ENCODE results near the gene ENOSF1. TPM values are rescaled to one million over a fixed set of nuclear protein-coding genes. Genes with fewer than 3 reads are reported as not detected.
A peak's percentile ranks its signal among the peaks of the same experiment; 100 is the strongest.

ENOSF1 gene
- total RNA-seq, 2 experiments from 2014 or later, result 67.2 to 70.3 TPM

- Mint-ChIP-seq H3K9me3 (no peaks in the 10 kb centered on the region), H3K36me3 (ENCODE audit: low read depth) (peaks cover 5% of the 10 kb centered on the region), H3K4me1 (no peaks in the 10 kb centered on the region), H3K4me3 (no peak overlapping the region), H3K27ac (no peak overlapping the region), H3K27me3 (no peaks in the 10 kb centered on the region)
- DNase-seq, result no peak
- ChIA-PET CTCF (interaction anchor here (2.1 kb wide), 1 partner anchor 11 kb away, joined by 7 read pairs; the partner anchor contains the start of gene ENOSF1), POLR2A (no interaction called here)
Measured at GRCh38 chr18:723541-724080, 11.2 kb upstream of the ENOSF1 start.

DNA sequence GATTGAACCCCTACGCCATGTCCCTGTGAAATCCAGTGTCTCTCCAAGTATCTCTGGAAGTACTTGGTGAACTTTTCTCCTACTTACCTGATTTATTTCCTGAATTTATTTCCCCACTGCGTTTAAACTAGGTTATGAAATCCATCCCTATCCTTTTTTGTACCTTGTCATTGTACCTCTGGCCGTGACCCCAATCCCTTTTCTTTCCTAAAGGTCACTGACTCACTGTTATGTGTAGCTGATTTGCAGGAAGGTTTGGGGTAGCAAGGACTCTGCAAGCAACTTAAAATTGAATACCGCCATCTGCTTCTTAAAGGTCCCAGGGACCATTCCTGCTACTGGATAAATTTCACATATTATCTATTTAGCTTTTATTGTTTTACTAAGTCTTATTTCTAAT lies 4.6 kb upstream of the ENOSF1 start:
- DNase-seq, result no peak
- Mint-ChIP-seq H3K9me3 (no peaks in the 10 kb centered on the region), H3K4me3 (no peak overlapping the region), H3K36me3 (ENCODE audit: low read depth) (no peaks in the 10 kb centered on the region), H3K4me1 (peaks cover 8% of the 10 kb centered on the region), H3K27me3 (no peaks in the 10 kb centered on the region), H3K27ac (no peak overlapping the region)
- POLR2A ChIA-PET, result no interaction called here
- CTCF ChIA-PET, result interaction anchor here (2.0 kb wide), 1 partner anchor 115 kb away, joined by 6 read pairs; no protein-coding TSS in a partner anchor

- H3K27me3 Mint-ChIP-seq, result no peaks in the 10 kb centered on the region
- ChIA-PET CTCF (interaction anchor here (0.6 to 2.0 kb wide), 8 partner anchors 34 to 118 kb away, joined by 3 to 7 read pairs (median 4); no protein-coding TSS in a partner anchor), POLR2A (no interaction called here)
- H3K4me1 Mint-ChIP-seq, result peaks cover 17% of the 10 kb centered on the region
- H3K4me3 Mint-ChIP-seq, result no peak overlapping the region
- no peak for DNase-seq
- H3K36me3 Mint-ChIP-seq (ENCODE audit: low read depth), result peaks cover 2% of the 10 kb centered on the region
- no peaks in the 10 kb centered on the region for H3K9me3 Mint-ChIP-seq
- no peak overlapping the region for H3K27ac Mint-ChIP-seq
Measured at GRCh38 chr18:715626-716025, 3.2 kb upstream of the ENOSF1 start.

DNA sequence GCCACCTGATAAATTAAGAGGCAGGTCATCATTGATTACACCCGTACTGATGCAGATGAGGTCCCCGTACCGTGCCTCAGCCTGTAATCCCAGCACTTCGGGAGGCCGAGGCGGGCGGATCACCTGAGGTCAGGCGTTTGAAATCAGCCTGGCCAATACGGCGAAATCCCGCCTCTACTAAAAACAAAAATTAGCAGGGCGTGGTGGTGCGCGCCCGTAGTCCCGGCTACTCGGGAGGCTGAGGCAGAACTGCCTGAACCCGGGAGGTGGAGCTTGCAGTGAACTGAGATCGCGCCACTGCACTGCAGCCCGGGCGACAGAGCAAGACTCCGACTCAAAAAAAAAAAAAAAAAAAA lies 683 bp upstream of the ENOSF1 start:
- no peaks in the 10 kb centered on the region for H3K27me3 Mint-ChIP-seq
- H3K27ac Mint-ChIP-seq, result no peak overlapping the region
- H3K4me1 Mint-ChIP-seq, result peaks cover 39% of the 10 kb centered on the region
- no peak for DNase-seq
- CTCF ChIA-PET, result interaction anchor here (0.6 to 2.1 kb wide), 31 partner anchors 8 to 151 kb away, joined by 3 to 21 read pairs (median 5); partner anchors contain the start of gene TYMS
- POLR2A ChIA-PET, result interaction anchor here (1.1 to 1.6 kb wide), 2 partner anchors 59 to 119 kb away, joined by 4 to 6 read pairs; no protein-coding TSS in a partner anchor
- peaks cover 16% of the 10 kb centered on the region for H3K36me3 Mint-ChIP-seq (ENCODE audit: low read depth)
- H3K9me3 Mint-ChIP-seq, result no peaks in the 10 kb centered on the region
- peak overlapping the region; percentile 58 for H3K4me3 Mint-ChIP-seq

DNA sequence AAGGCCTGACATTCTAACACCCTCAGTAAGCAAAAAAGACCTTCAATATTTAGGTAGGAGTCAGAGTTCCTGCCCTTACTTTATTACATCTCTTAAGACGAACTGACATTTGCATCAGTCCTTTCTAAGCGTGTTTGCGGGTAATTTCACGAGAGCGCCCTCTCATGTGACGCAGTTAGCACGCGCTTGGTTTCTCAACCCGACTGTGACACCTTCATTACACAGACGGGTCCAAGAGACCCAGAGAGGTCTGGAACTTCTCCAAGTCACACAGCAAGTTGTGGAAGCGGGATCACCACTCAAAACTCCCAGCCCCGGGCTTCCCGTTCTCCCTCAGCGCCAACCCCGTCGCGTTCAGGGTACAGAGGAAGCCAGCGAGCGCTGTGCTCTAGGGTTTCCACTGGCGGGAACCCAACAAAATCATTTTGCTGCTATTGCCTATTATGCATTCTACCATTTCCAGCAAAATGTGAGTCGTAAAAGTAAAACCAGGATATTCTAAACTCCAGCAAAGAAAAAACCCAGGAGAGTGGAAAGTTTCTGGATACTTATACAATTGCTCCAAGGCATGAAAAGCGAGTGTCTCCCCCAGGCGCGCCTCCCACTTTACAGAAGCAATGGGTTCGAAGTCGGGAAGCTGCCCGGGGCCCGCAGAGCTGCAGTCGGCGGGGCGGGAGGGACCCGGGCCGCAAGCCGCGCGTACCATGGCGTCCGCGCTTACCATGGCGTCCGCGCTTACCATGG lies 601 bp downstream of the ENOSF1 start:
- H3K27me3 Mint-ChIP-seq, result no peaks in the 10 kb centered on the region
- peaks cover 16% of the 10 kb centered on the region for H3K36me3 Mint-ChIP-seq (ENCODE audit: low read depth)
- peak overlapping the region; percentile 95 for H3K27ac Mint-ChIP-seq
- no peaks in the 10 kb centered on the region for H3K9me3 Mint-ChIP-seq
- ChIA-PET POLR2A (interaction anchor here (0.7 to 1.6 kb wide), 3 partner anchors 57 to 122 kb away, joined by 3 to 6 read pairs (median 4); no protein-coding TSS in a partner anchor), CTCF (interaction anchor here (1.0 to 3.3 kb wide), 28 partner anchors 9 to 129 kb away, joined by 3 to 21 read pairs (median 6); partner anchors contain the start of gene TYMS)
- peak; percentile 80 for DNase-seq
- H3K4me1 Mint-ChIP-seq, result peaks cover 40% of the 10 kb centered on the region
- peak overlapping the region; percentile 80 for H3K4me3 Mint-ChIP-seq

GRCh38 chr18:711310-711656 lies 1.1 kb downstream of the ENOSF1 start:
- ChIA-PET POLR2A (no interaction called here), CTCF (interaction anchor here (3.3 kb wide), 1 partner anchor 29 kb away, joined by 16 read pairs; no protein-coding TSS in a partner anchor)
- Mint-ChIP-seq H3K27me3 (no peaks in the 10 kb centered on the region), H3K9me3 (no peaks in the 10 kb centered on the region), H3K27ac (peak overlapping the region; percentile 95), H3K4me3 (peak overlapping the region; percentile 80), H3K36me3 (ENCODE audit: low read depth) (peaks cover 18% of the 10 kb centered on the region), H3K4me1 (peaks cover 40% of the 10 kb centered on the region)
- no peak for DNase-seq

GRCh38 chr18:710418-711300 lies 1.8 kb downstream of the ENOSF1 start:
- peak overlapping the region; percentile 95 for H3K27ac Mint-ChIP-seq
- POLR2A ChIA-PET, result no interaction called here
- H3K4me1 Mint-ChIP-seq, result peaks cover 43% of the 10 kb centered on the region
- H3K4me3 Mint-ChIP-seq, result peak overlapping the region; percentile 80
- no peaks in the 10 kb centered on the region for H3K27me3 Mint-ChIP-seq
- H3K9me3 Mint-ChIP-seq, result no peaks in the 10 kb centered on the region
- CTCF ChIA-PET, result interaction anchor here (1.1 to 3.3 kb wide), 5 partner anchors 12 to 129 kb away, joined by 4 to 16 read pairs (median 5); no protein-coding TSS in a partner anchor
- peaks cover 23% of the 10 kb centered on the region for H3K36me3 Mint-ChIP-seq (ENCODE audit: low read depth)
- no peak for DNase-seq

GRCh38 chr18:709771-710170 lies 2.7 kb downstream of the ENOSF1 start:
- Mint-ChIP-seq H3K4me3 (no peak overlapping the region), H3K36me3 (ENCODE audit: low read depth) (peaks cover 32% of the 10 kb centered on the region), H3K9me3 (no peaks in the 10 kb centered on the region), H3K27ac (no peak overlapping the region), H3K27me3 (no peaks in the 10 kb centered on the region), H3K4me1 (peaks cover 39% of the 10 kb centered on the region)
- POLR2A ChIA-PET, result no interaction called here
- no peak for DNase-seq
- CTCF ChIA-PET, result interaction anchor here (0.8 to 3.3 kb wide), 8 partner anchors 11 to 550 kb away, joined by 3 to 16 read pairs (median 4); no protein-coding TSS in a partner anchor

GRCh38 chr18:708096-708495 lies 4.3 kb downstream of the ENOSF1 start:
- CTCF ChIA-PET, result interaction anchor here (0.6 to 1.5 kb wide), 3 partner anchors 10 to 53 kb away, joined by 3 to 6 read pairs (median 3); no protein-coding TSS in a partner anchor

GRCh38 chr18:706405-706804 lies 6.0 kb downstream of the ENOSF1 start:
- ChIA-PET POLR2A (no interaction called here), CTCF (interaction anchor here (0.6 to 1.0 kb wide), 2 partner anchors 14 to 1930 kb away, joined by 3 to 4 read pairs; no protein-coding TSS in a partner anchor)
- H3K27ac Mint-ChIP-seq, result no peak overlapping the region
- no peaks in the 10 kb centered on the region for H3K27me3 Mint-ChIP-seq
- no peaks in the 10 kb centered on the region for H3K9me3 Mint-ChIP-seq
- no peak for DNase-seq
- H3K4me3 Mint-ChIP-seq, result no peak overlapping the region
- H3K4me1 Mint-ChIP-seq, result peaks cover 46% of the 10 kb centered on the region
- H3K36me3 Mint-ChIP-seq (ENCODE audit: low read depth), result peaks cover 38% of the 10 kb centered on the region

More at GRCh38 chr18:708096-708495, 4.3 kb downstream of the ENOSF1 start:
- Mint-ChIP-seq H3K4me1 (peaks cover 48% of the 10 kb centered on the region), H3K27ac (no peak overlapping the region), H3K4me3 (no peak overlapping the region), H3K27me3 (no peaks in the 10 kb centered on the region), H3K36me3 (ENCODE audit: low read depth) (peaks cover 35% of the 10 kb centered on the region), H3K9me3 (no peaks in the 10 kb centered on the region)
- POLR2A ChIA-PET, result no interaction called here
- no peak for DNase-seq

GRCh38 chr18:703213-703967 lies 9.0 kb downstream of the ENOSF1 start:
- Mint-ChIP-seq H3K27ac (no peak overlapping the region), H3K9me3 (no peaks in the 10 kb centered on the region), H3K4me3 (no peak overlapping the region), H3K36me3 (ENCODE audit: low read depth) (peaks cover 27% of the 10 kb centered on the region), H3K27me3 (no peaks in the 10 kb centered on the region), H3K4me1 (peaks cover 21% of the 10 kb centered on the region)
- ChIA-PET CTCF (interaction anchor here (0.7 to 2.8 kb wide), 4 partner anchors 9 to 127 kb away, joined by 3 to 21 read pairs (median 4); partner anchors contain the start of gene ENOSF1), POLR2A (no interaction called here)
- no peak for DNase-seq

GRCh38 chr18:697800-698199 lies 14.6 kb downstream of the ENOSF1 start:
- Mint-ChIP-seq H3K27me3 (no peaks in the 10 kb centered on the region), H3K9me3 (no peaks in the 10 kb centered on the region), H3K4me3 (no peak overlapping the region), H3K36me3 (ENCODE audit: low read depth) (peaks cover 28% of the 10 kb centered on the region), H3K27ac (peak overlapping the region; percentile 41), H3K4me1 (peaks cover 16% of the 10 kb centered on the region)
- no peak for DNase-seq
- POLR2A ChIA-PET, result no interaction called here
- CTCF ChIA-PET, result interaction anchor here (1.0 to 1.8 kb wide), 3 partner anchors 10 to 15 kb away, joined by 3 to 9 read pairs (median 6); partner anchors contain the start of gene ENOSF1
